Measurements from ENCODE around the gene SGCA. TPM values are rescaled to one million over a fixed set of nuclear protein-coding genes. Genes with fewer than 3 reads are reported as not detected.
A peak's percentile ranks its signal among the peaks of the same experiment; 100 is the strongest.

Gene SGCA
- total RNA-seq, 2 donors from 2014 or later: 1.7 to 2.3 TPM

- no peaks in the 10 kb centered on the region for H3K36me3 Mint-ChIP-seq (ENCODE audit: insufficient read depth in 2 of 2)
- ATAC-seq (replicated peaks in 1 of 2): no peak
Observed at GRCh38 chr17:50169881-50170459, 4.2 kb downstream of the SGCA start.

DNA sequence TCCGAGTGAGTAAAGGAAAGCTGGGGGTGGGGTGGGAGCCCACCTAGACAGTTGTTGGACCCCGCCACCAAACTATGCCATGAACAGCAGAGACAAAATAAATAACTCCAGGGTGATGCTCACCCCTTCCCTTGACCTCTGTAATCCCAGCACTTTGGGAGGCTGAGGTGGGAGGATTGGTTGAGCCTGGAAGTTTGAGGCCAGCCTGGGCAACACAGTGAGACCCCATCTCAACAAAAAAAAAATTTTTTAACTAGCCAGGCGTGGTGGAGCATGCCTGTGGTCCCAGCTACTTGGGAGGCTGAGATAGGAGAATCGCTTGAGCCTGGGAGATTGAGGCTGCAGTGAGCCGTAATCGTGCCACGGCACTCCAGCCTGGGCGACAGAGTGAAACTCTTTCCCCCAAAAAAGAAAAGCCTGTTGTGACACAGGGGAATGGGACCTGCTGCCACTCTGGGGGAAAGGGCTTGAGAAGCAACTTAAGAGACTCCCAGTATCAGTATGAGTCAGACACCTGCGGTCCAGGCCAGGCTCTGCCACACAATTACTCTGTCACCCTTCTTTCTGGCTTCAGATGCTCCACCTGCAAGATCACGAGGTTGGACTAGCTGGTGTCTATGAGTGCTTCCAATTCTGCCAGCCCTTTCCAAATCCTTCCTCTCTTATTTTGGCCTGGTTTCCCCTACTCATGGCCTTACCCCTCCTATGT lies 5.0 kb downstream of the SGCA start:
- Mint-ChIP-seq H3K27me3 (ENCODE audit: low read depth) (no peaks in the 10 kb centered on the region), H3K9me3 (no peaks in the 10 kb centered on the region), H3K4me1 (ENCODE audit: low read depth) (peaks cover 19% of the 10 kb centered on the region), H3K4me3 (no peak overlapping the region), H3K36me3 (ENCODE audit: insufficient read depth in 2 of 2) (no peaks in the 10 kb centered on the region), H3K27ac (no peak overlapping the region)
- ATAC-seq (replicated peaks in 1 of 2) (peak; percentile 50 to 63), DNase-seq (peak in 1 of 2 donors; percentile 22)

More at GRCh38 chr17:50169881-50170459, 4.2 kb downstream of the SGCA start:
- DNase-seq: no peak
- no peaks in the 10 kb centered on the region for H3K27me3 Mint-ChIP-seq (ENCODE audit: low read depth)
- no peak overlapping the region for H3K4me3 Mint-ChIP-seq
- no peaks in the 10 kb centered on the region for H3K9me3 Mint-ChIP-seq
- H3K27ac Mint-ChIP-seq: no peak overlapping the region
- peaks cover 19% of the 10 kb centered on the region for H3K4me1 Mint-ChIP-seq (ENCODE audit: low read depth)

- Mint-ChIP-seq H3K4me3 (no peak overlapping the region), H3K27me3 (ENCODE audit: low read depth) (no peaks in the 10 kb centered on the region), H3K4me1 (ENCODE audit: low read depth) (peaks cover 19% of the 10 kb centered on the region), H3K36me3 (ENCODE audit: insufficient read depth in 2 of 2) (no peaks in the 10 kb centered on the region), H3K9me3 (no peaks in the 10 kb centered on the region), H3K27ac (no peak overlapping the region)
- ATAC-seq (replicated peaks in 1 of 2): no peak
- DNase-seq: no peak
Observed at GRCh38 chr17:50171371-50172071, 5.7 kb downstream of the SGCA start.

DNA sequence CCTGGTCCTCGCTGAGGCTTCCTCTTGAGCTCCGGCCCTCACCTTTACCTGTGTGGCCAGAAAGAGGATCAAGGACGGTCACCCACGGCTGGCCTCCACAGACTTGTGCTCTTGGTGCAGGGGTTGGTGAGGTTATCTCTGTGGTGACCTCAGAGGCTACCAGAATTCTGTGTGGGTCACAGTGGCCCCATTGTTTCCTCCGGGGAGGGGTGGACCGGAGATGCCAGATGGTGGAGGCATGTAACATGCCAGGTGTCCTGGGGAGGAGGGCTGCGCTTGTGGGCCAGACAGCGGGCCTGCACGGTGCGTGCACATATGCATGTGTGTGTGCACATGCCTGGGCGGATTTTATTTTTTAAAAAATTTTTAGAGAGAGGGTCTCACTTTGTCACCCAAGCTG lies 6.3 kb downstream of the SGCA start:
- Mint-ChIP-seq H3K27me3 (ENCODE audit: low read depth) (no peaks in the 10 kb centered on the region), H3K4me3 (no peak overlapping the region), H3K27ac (no peak overlapping the region), H3K4me1 (ENCODE audit: low read depth) (peaks cover 19% of the 10 kb centered on the region), H3K36me3 (ENCODE audit: insufficient read depth in 2 of 2) (no peaks in the 10 kb centered on the region), H3K9me3 (no peaks in the 10 kb centered on the region)
- no peak for ATAC-seq (replicated peaks in 1 of 2)
- no peak for DNase-seq

DNA sequence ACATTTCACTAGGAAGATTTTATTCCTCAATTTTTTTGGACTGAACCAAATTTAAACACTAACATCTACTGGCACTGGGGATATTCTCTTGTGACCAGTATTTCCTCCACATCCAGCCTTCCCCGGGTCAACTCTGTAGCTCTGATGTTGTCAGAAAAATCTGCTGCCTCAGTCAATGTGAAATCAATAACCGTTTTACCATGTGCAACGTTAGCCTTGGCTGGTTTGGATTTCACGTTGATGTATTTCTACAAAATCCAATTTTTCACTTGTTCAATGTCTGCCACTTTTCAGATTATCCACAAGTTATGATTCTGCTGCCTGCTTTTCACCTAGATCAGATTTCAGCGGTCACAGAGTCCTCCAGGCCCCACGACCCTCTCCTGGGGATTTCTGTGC lies 7.1 kb downstream of the SGCA start:
- ATAC-seq (replicated peaks in 1 of 2) (no peak), DNase-seq (no peak)
- no peaks in the 10 kb centered on the region for H3K36me3 Mint-ChIP-seq (ENCODE audit: insufficient read depth in 2 of 2)
- no peak overlapping the region for H3K4me3 Mint-ChIP-seq
- no peaks in the 10 kb centered on the region for H3K27me3 Mint-ChIP-seq (ENCODE audit: low read depth)
- H3K27ac Mint-ChIP-seq: no peak overlapping the region
- H3K4me1 Mint-ChIP-seq (ENCODE audit: low read depth): peaks cover 20% of the 10 kb centered on the region
- H3K9me3 Mint-ChIP-seq: no peaks in the 10 kb centered on the region

GRCh38 chr17:50173335-50173941 lies 7.6 kb downstream of the SGCA start:
- Mint-ChIP-seq H3K4me3 (no peak overlapping the region), H3K27ac (no peak overlapping the region)

GRCh38 chr17:50174444-50174843 lies 8.6 kb downstream of the SGCA start:
- H3K36me3 Mint-ChIP-seq (ENCODE audit: insufficient read depth in 2 of 2): no peaks in the 10 kb centered on the region
- no peak overlapping the region for H3K27ac Mint-ChIP-seq
- no peak overlapping the region for H3K4me3 Mint-ChIP-seq
- ATAC-seq (replicated peaks in 1 of 2) (no peak), DNase-seq (no peak)
- no peaks in the 10 kb centered on the region for H3K27me3 Mint-ChIP-seq (ENCODE audit: low read depth)
- H3K4me1 Mint-ChIP-seq (ENCODE audit: low read depth): peaks cover 21% of the 10 kb centered on the region
- H3K9me3 Mint-ChIP-seq: no peaks in the 10 kb centered on the region

More at GRCh38 chr17:50173335-50173941, 7.6 kb downstream of the SGCA start:
- no peak for ATAC-seq (replicated peaks in 1 of 2)
- Mint-ChIP-seq H3K27me3 (ENCODE audit: low read depth) (no peaks in the 10 kb centered on the region), H3K9me3 (no peaks in the 10 kb centered on the region), H3K36me3 (ENCODE audit: insufficient read depth in 2 of 2) (no peaks in the 10 kb centered on the region), H3K4me1 (ENCODE audit: low read depth) (peaks cover 25% of the 10 kb centered on the region)
- no peak for DNase-seq

GRCh38 chr17:50175035-50175807 lies 9.4 kb downstream of the SGCA start:
- H3K36me3 Mint-ChIP-seq (ENCODE audit: insufficient read depth in 2 of 2): no peaks in the 10 kb centered on the region
- ATAC-seq (replicated peaks in 1 of 2): no peak
- H3K9me3 Mint-ChIP-seq: no peaks in the 10 kb centered on the region
- no peak overlapping the region for H3K27ac Mint-ChIP-seq
- DNase-seq: no peak
- H3K4me1 Mint-ChIP-seq (ENCODE audit: low read depth): peaks cover 15% of the 10 kb centered on the region
- no peaks in the 10 kb centered on the region for H3K27me3 Mint-ChIP-seq (ENCODE audit: low read depth)
- H3K4me3 Mint-ChIP-seq: no peak overlapping the region

- H3K27ac Mint-ChIP-seq: no peak overlapping the region
- H3K4me3 Mint-ChIP-seq: no peak overlapping the region
- ATAC-seq (replicated peaks in 1 of 2): no peak
- no peaks in the 10 kb centered on the region for H3K36me3 Mint-ChIP-seq (ENCODE audit: insufficient read depth in 2 of 2)
- DNase-seq: no peak
- no peaks in the 10 kb centered on the region for H3K27me3 Mint-ChIP-seq (ENCODE audit: low read depth)
- peaks cover 10% of the 10 kb centered on the region for H3K4me1 Mint-ChIP-seq (ENCODE audit: low read depth)
- H3K9me3 Mint-ChIP-seq: no peaks in the 10 kb centered on the region
Observed at GRCh38 chr17:50176559-50177357, 11.0 kb downstream of the SGCA start.

DNA sequence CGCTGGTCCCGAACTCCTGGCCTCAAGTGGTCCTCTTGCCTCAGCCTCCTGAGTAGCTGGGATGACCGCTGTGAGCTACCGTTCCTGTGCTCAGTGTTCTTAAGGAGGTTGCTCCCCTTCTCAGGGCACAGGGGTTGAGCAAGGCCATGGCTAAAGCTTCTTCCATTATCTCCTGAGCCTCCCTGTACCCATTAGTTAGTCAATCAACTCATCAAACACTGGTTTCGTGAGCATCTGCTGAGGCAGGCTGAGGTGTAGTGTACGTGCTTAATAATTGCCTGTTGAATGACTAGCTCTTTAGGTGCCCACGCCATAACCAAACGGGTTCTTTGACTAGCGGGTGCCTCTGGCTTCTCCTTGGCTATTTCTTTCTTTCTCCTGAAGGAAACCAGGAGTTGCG lies 11.7 kb downstream of the SGCA start:
- peaks cover 10% of the 10 kb centered on the region for H3K4me1 Mint-ChIP-seq (ENCODE audit: low read depth)
- no peak overlapping the region for H3K27ac Mint-ChIP-seq
- no peak overlapping the region for H3K4me3 Mint-ChIP-seq
- DNase-seq (no peak), ATAC-seq (replicated peaks in 1 of 2) (no peak)
- H3K9me3 Mint-ChIP-seq: no peaks in the 10 kb centered on the region
- H3K27me3 Mint-ChIP-seq (ENCODE audit: low read depth): no peaks in the 10 kb centered on the region
- no peaks in the 10 kb centered on the region for H3K36me3 Mint-ChIP-seq (ENCODE audit: insufficient read depth in 2 of 2)

GRCh38 chr17:50177983-50178834 lies 12.4 kb downstream of the SGCA start:
- Mint-ChIP-seq H3K4me3 (peak overlapping the region in 1 of 2 donors; percentile 43), H3K36me3 (ENCODE audit: insufficient read depth in 2 of 2) (no peaks in the 10 kb centered on the region), H3K4me1 (ENCODE audit: low read depth) (peaks cover 15% of the 10 kb centered on the region), H3K9me3 (no peaks in the 10 kb centered on the region), H3K27me3 (ENCODE audit: low read depth) (no peaks in the 10 kb centered on the region), H3K27ac (no peak overlapping the region)
- ATAC-seq (replicated peaks in 1 of 2) (peak; percentile 80 to 87), DNase-seq (peak; percentile 24 to 56)
